Measurements from ENCODE around the gene CACHD1.
"Not testable (repeated sequence)": the region's sequence is repeated elsewhere in the genome, so short reads cannot be mapped to it uniquely, and the experiment has no call there.

The CACHD1 gene

DNA sequence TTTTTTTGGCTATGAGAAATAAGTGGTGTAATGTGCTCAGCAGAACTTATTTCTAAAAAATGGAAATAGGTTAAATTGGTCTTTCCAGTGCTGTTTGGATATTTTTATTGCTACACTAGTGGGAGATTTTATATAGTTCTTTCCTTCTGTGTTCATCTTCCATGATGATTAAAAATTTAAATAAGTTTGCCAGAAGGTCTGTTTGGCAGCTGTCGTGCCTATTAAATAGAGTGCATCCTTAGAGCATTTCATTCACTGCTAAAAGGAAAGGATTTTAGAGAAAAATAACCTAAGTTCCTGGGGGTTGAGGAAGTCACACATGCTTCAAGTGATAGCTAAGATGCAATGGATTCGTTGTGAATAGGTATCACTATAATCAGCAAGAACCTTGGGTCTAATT, 245.3 kb downstream of the CACHD1 start:
- DNase-seq, result no peak

GRCh38 chr1:64721135-64721534, 251.2 kb downstream of the CACHD1 start:
- DNase-seq, result no peak

DNA sequence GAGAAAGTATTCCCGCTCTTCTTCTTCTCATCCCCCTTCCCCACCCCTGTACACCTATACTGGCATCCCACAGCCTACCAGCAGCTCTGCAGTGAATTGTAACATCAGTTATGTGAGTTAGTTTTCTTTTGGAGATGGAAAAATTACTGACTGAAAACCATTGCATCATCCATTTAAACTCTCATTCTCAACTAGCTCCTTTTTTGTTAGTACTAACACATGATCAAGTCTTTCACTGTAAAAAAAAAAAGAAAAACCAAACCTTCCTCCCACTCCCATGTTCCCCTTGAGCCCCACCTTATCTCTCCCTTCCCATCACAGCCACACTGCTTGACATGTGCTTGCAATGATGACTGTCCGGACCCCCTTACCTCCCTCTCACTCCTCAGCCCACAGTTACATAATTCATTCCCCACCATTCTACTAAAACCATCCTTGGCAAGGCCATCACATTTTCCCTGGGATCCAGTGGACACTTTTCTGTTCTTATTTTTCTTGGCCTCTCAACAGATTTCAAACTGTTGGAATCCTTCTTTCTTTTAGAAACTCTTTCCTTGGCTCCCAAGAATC, 251.7 kb downstream of the CACHD1 start:
- DNase-seq, result no peak

GRCh38 chr1:64727861-64728260, 257.9 kb downstream of the CACHD1 start:
- DNase-seq, result no peak

- no peak for DNase-seq
Observed at GRCh38 chr1:64733581-64734286, 263.8 kb downstream of the CACHD1 start.

GRCh38 chr1:64734287-64734652, 264.3 kb downstream of the CACHD1 start:
- DNase-seq, result no peak

DNA sequence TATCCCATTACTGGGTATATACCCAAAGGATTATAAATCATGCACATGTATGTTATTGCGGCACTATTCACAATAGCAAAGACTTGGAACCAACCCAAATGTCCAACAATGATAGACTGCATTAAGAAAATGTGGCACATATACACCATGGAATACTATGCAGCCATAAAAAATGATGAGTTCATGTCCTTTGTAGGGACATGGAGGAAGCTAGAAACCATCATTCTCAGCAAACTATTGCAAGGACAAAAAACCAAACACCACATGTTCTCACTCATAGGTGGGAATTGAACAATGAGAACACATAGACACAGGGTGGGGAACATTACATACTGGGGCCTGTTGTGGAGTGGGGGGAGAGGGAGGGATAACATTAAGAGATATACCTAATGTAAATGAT, 270.8 kb downstream of the CACHD1 start:
- DNase-seq, result not testable (repeated sequence)

Measured in SHP77 (cell line).